Measurements from ENCODE around the gene OTUB2. TPM values are rescaled to one million over a fixed set of nuclear protein-coding genes. Genes with fewer than 3 reads are reported as not detected.

OTUB2 gene
- total RNA-seq, 1 experiment from 2014 or later, result 22.2 TPM

DNA sequence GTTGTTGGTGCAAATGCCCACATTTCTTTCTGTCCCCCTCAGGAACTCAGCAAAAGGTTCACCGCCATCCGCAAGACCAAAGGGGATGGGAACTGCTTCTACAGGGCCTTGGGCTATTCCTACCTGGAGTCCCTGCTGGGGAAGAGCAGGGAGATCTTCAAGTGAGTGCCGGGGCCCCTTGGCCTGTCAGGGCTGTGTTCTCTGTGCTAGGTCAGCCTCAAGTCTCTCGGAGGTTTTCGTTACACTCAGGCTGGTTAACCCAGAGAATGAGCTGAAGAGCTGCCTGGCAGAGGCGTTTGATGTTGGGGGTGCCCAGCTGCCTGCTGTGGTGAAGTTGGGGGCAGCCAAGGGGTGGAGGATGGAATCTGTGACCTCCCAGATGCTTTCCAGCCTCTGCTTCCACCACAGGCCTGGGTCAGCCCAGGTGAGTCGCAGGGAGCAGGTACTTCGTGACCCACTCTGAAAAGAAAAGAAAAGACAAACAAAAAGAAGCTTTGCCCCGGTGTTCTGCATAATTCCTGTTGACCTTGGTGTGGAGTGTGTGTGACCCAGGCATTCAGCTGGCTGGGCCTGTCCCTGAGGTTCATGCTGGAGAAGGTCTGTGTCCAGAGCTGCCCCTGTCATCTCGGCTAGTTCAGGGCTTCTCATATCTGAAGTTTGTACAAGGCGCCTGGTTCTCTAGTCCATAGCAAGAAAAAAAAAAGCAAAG lies 12.9 kb downstream of the OTUB2 start:
- DNase-seq, result no peak
- intact Hi-C loops (cut with micrococcal nuclease; ENCODE audit: unreplicated experiment), result no loop called here
- Mint-ChIP-seq H3K27me3 (ENCODE audit: unreplicated experiment) (no peaks in the 10 kb centered on the region), H3K9me3 (ENCODE audit: low read depth, unreplicated experiment) (no peaks in the 10 kb centered on the region), H3K36me3 (ENCODE audit: insufficient read depth, unreplicated experiment) (peaks cover 40% of the 10 kb centered on the region), H3K4me1 (ENCODE audit: low read depth, unreplicated experiment) (no peaks in the 10 kb centered on the region), H3K27ac (ENCODE audit: unreplicated experiment) (no peak overlapping the region), H3K4me3 (ENCODE audit: low read depth, unreplicated experiment) (no peak overlapping the region)
- TF ChIP-seq CTCF (IDR thresholded peaks at IDR 0.05; ENCODE audit: unreplicated experiment), result no peak
- no TSS peak for BruUV-seq (replicated peaks)
- CTCF ChIA-PET, result interaction anchor here (1.6 kb wide), 1 partner anchor 26 kb away, joined by 4 read pairs; no protein-coding TSS in a partner anchor

DNA sequence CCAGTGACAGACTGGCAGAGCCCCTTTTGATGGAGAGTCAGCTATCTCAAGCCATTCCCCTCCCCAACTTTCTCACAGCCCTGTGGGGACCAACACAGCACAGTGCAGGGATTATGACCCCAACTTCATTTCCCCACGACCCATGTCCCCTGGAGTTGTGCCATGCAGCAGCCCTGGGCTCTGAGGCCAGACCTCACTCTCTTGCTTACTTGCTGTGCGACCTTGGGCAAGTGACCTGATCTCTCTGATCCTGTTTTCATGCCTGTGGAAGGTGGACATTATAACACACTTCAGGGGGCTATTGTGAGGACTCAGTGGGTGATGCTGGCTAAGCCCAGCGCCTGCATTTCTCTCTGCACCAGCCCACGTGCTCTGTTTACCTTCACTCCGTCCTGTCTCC lies 14.1 kb downstream of the OTUB2 start:
- Mint-ChIP-seq H3K9me3 (ENCODE audit: low read depth, unreplicated experiment) (no peaks in the 10 kb centered on the region), H3K27me3 (ENCODE audit: unreplicated experiment) (no peaks in the 10 kb centered on the region), H3K36me3 (ENCODE audit: insufficient read depth, unreplicated experiment) (peaks cover 47% of the 10 kb centered on the region), H3K4me1 (ENCODE audit: low read depth, unreplicated experiment) (no peaks in the 10 kb centered on the region), H3K4me3 (ENCODE audit: low read depth, unreplicated experiment) (no peak overlapping the region), H3K27ac (ENCODE audit: unreplicated experiment) (no peak overlapping the region)
- TF ChIP-seq CTCF (IDR thresholded peaks at IDR 0.05; ENCODE audit: unreplicated experiment), result no peak
- CTCF ChIA-PET, result no interaction called here
- no peak for DNase-seq
- BruUV-seq (replicated peaks), result no TSS peak
- intact Hi-C loops (cut with micrococcal nuclease; ENCODE audit: unreplicated experiment), result no loop called here

DNA sequence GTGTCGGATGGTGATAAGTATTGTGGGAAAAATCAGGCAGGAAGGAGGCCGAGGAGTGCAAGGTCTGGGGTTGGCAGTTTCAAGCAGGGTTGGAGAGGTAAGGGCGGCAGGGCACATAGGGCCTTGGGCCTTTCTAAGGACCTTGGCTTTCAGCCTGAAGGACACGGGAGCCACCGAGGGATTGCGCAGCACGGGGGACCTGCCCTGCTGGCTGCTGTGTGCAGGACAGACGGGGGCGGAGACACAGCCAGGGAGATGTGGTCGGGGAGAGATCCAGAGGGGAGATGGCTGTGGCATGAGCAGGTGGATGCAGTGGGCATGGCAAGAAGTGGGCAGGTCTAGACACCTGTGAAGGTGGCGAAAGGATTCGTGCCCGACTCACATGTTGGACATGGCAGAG lies 14.7 kb downstream of the OTUB2 start:
- H3K9me3 Mint-ChIP-seq (ENCODE audit: low read depth, unreplicated experiment), result no peaks in the 10 kb centered on the region
- CTCF ChIA-PET, result no interaction called here
- TF ChIP-seq CTCF (IDR thresholded peaks at IDR 0.05; ENCODE audit: unreplicated experiment), result no peak
- BruUV-seq (replicated peaks), result no TSS peak
- no peak for DNase-seq
- intact Hi-C loops (cut with micrococcal nuclease; ENCODE audit: unreplicated experiment), result no loop called here
- H3K27me3 Mint-ChIP-seq (ENCODE audit: unreplicated experiment), result no peaks in the 10 kb centered on the region
- no peaks in the 10 kb centered on the region for H3K4me1 Mint-ChIP-seq (ENCODE audit: low read depth, unreplicated experiment)
- peaks cover 49% of the 10 kb centered on the region for H3K36me3 Mint-ChIP-seq (ENCODE audit: insufficient read depth, unreplicated experiment)
- no peak overlapping the region for H3K4me3 Mint-ChIP-seq (ENCODE audit: low read depth, unreplicated experiment)
- no peak overlapping the region for H3K27ac Mint-ChIP-seq (ENCODE audit: unreplicated experiment)

- DNase-seq, result no peak
- Mint-ChIP-seq H3K36me3 (ENCODE audit: insufficient read depth, unreplicated experiment) (peaks cover 49% of the 10 kb centered on the region), H3K4me1 (ENCODE audit: low read depth, unreplicated experiment) (no peaks in the 10 kb centered on the region), H3K4me3 (ENCODE audit: low read depth, unreplicated experiment) (no peak overlapping the region), H3K27ac (ENCODE audit: unreplicated experiment) (no peak overlapping the region), H3K27me3 (ENCODE audit: unreplicated experiment) (no peaks in the 10 kb centered on the region), H3K9me3 (ENCODE audit: low read depth, unreplicated experiment) (no peaks in the 10 kb centered on the region)
- BruUV-seq (replicated peaks), result no TSS peak
- intact Hi-C loops (cut with micrococcal nuclease; ENCODE audit: unreplicated experiment), result no loop called here
- no peak for TF ChIP-seq CTCF (IDR thresholded peaks at IDR 0.05; ENCODE audit: unreplicated experiment)
- CTCF ChIA-PET, result no interaction called here
These were observed 15.6 kb downstream of the OTUB2 start for GRCh38 chr14:94041551-94042346.

All from Calu3 (cell line).